DOHH2 (cell line): ENCODE data around the gene GPC1.

Experiments used
- H3F3A ChIP-seq: fragments of 200-600 bp; sonication (generic), shearing (Covaris generic); 2 replicates; pipeline ENCODE4 v1.6.0; 2016; ENCODE audit warnings: antibody characterized with exemption, mild to moderate bottlenecking; ENCODE audit not compliant: control insufficient read depth, insufficient read depth
- H3K27ac ChIP-seq: fragments of 200-600 bp; sonication (generic); 2 replicates; pipeline ENCODE4 v1.5.1; 2014; ENCODE audit warnings: low read depth, mild to moderate bottlenecking, low read length, moderate library complexity
- H3K27me3 ChIP-seq: fragments of 200-600 bp; sonication (generic); 2 replicates; pipeline ENCODE4 v1.6.1; 2014; ENCODE audit warnings: mild to moderate bottlenecking, low read length, mixed read lengths; ENCODE audit not compliant: control insufficient read depth
- H3K36me3 ChIP-seq: fragments of 200-600 bp; sonication (generic); 2 replicates; pipeline ENCODE4 v1.6.1; 2014; ENCODE audit warnings: mild to moderate bottlenecking, low read length, moderate library complexity, mixed read lengths; ENCODE audit not compliant: control insufficient read depth
- H3K4me1 ChIP-seq: fragments of 200-600 bp; sonication (generic); 2 replicates; pipeline ENCODE4 v1.6.1; 2014; ENCODE audit warnings: mild to moderate bottlenecking, low read length, mixed read lengths; ENCODE audit not compliant: control insufficient read depth
- H3K4me2 ChIP-seq: fragments of 200-600 bp; sonication (generic); 2 replicates; pipeline ENCODE4 v1.6.0; 2014; ENCODE audit warnings: mild to moderate bottlenecking, low read length, moderate library complexity
- H3K4me3 ChIP-seq: fragments of 200-600 bp; sonication (generic); 2 replicates; pipeline ENCODE4 v1.5.1; 2014; ENCODE audit warnings: mild to moderate bottlenecking, low read length, mixed read lengths
- H3K79me2 ChIP-seq: fragments of 200-600 bp; sonication (generic); 2 replicates; pipeline ENCODE4 v1.6.1; 2014; ENCODE audit warnings: mild to moderate bottlenecking, low read length, mixed read lengths; ENCODE audit not compliant: control insufficient read depth
- H3K9me2 ChIP-seq: fragments of 200-600 bp; sonication (generic); replicated peaks from 2 replicates; pipeline ENCODE4 v1.6.1; 2014; ENCODE audit warnings: mild to moderate bottlenecking, low read length, mixed read lengths; ENCODE audit not compliant: control insufficient read depth
- H3K9me3 ChIP-seq: fragments of 200-600 bp; sonication (generic); 2 replicates; pipeline ENCODE4 v1.6.1; 2014; ENCODE audit warnings: antibody characterized with exemption, low read length, mixed read lengths; ENCODE audit not compliant: control insufficient read depth, insufficient read depth
- H4K20me1 ChIP-seq: fragments of 200-600 bp; sonication (generic); 2 replicates; pipeline ENCODE4 v1.6.0; 2014; ENCODE audit warnings: low read depth, mild to moderate bottlenecking, antibody characterized with exemption, low read length, moderate library complexity; ENCODE audit not compliant: control insufficient read depth, insufficient read depth
- EZH2phosphoT487 ChIP-seq: fragments of 200-600 bp; sonication (generic); IDR thresholded peaks from 2 replicates; pipeline ENCODE4 v1.6.1; 2017; ENCODE audit warnings: borderline replicate concordance, mild to moderate bottlenecking, antibody characterized with exemption, low read length, moderate library complexity, mixed read lengths
- TF ChIP-seq, protein P1 (sequence below): fragments of 200-600 bp; sonication (generic); IDR thresholded peaks from one replicate; pipeline ENCODE4 v1.5.1; 2014; ENCODE audit warnings: antibody characterized with exemption, mild to moderate bottlenecking, low read depth, low read length; ENCODE audit not compliant: poor library complexity, severe bottlenecking

The GPC1 gene

DNA sequence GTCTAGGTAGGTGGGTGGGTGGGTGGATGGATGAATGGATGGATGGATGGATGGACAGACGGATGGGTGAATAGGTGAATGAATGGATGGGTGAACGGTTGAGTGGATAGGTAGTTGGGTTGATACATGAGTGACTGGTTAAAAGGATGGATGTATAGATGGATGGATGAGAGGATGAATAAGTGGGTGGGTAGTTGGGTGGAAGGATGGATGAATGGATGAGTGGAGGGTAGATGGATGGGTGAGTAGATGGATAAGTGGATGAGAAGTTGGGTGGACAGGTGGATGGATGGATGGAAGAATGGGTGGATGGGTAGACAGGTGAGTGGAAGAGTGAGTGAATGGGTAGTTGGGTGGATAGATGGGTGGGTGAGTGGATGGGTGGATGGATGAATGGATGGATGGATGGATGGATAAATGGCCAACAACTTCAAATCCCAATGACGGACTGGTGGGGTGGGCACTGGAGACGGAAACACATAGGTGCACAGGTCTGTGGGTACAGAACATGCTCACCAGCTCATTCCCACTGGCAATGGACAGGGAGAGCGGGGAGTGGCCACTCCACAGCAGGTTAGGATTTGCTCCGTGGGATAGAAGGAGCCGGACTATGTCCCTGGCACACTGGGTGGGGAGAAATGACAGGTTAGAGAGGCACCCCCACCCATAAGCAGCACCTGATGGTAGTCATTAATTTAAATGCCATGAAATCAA lies 73.5 kb downstream of the GPC1 start:
- no peak overlapping the region for H3K4me2 ChIP-seq
- no peaks in the 10 kb centered on the region for H3K9me2 ChIP-seq
- TF ChIP-seq EZH2phosphoT487, result no peak
- TF ChIP-seq, protein P1, sequence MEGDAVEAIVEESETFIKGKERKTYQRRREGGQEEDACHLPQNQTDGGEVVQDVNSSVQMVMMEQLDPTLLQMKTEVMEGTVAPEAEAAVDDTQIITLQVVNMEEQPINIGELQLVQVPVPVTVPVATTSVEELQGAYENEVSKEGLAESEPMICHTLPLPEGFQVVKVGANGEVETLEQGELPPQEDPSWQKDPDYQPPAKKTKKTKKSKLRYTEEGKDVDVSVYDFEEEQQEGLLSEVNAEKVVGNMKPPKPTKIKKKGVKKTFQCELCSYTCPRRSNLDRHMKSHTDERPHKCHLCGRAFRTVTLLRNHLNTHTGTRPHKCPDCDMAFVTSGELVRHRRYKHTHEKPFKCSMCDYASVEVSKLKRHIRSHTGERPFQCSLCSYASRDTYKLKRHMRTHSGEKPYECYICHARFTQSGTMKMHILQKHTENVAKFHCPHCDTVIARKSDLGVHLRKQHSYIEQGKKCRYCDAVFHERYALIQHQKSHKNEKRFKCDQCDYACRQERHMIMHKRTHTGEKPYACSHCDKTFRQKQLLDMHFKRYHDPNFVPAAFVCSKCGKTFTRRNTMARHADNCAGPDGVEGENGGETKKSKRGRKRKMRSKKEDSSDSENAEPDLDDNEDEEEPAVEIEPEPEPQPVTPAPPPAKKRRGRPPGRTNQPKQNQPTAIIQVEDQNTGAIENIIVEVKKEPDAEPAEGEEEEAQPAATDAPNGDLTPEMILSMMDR, result no peak
- H3F3A ChIP-seq, result no peaks in the 10 kb centered on the region
- peaks cover 5% of the 10 kb centered on the region for H3K4me1 ChIP-seq
- no peaks in the 10 kb centered on the region for H3K79me2 ChIP-seq
- H3K27me3 ChIP-seq, result no peaks in the 10 kb centered on the region
- H3K27ac ChIP-seq, result no peak overlapping the region
- H4K20me1 ChIP-seq, result peaks cover 5% of the 10 kb centered on the region; the same call in 1 of the 2 replicates
- H3K4me3 ChIP-seq, result no peak overlapping the region
- peaks cover 17% of the 10 kb centered on the region for H3K36me3 ChIP-seq
- H3K9me3 ChIP-seq, result no peaks in the 10 kb centered on the region

DNA sequence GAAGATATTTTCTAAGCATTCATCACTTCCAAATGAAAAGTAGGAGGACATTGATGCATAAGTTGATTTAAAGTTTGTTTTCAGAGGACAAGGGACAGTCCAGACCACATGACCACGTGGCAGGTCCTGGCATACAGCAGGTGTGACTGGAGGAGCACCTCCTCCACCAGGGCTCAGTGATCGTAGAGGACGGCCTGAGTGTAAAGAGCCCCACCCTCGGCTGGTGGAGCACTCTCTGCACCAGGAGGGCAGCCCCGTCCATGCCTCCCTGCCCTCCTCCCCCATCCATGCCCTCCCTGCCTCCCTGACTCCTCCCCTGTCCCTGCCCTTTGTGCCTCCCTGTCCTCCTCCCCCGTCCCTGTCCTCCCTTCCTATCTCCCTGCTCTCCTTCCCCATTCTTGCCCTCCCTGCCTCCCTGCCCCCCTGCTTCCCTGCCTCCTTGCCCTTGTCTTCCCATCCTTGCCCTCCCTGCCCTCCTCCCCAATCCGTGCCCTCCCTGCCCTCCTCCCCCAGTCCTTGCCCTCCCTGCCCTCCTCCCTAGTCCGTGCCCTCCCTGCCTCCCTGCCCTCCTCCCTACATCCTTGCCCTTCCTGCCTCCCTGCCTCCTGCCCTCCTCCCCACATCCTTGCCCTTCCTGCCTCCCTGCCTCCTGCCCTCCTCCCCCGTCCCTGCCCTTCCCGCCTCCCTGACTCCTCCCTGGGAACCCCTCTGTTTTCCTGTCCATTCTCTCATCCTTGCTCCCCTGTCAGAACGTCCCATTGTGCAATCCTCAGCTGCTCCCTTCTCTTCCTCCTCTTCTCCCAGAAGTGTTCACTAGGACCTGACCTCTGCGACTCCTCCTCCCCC lies 74.4 kb downstream of the GPC1 start:
- no peaks in the 10 kb centered on the region for H3K79me2 ChIP-seq
- H3K9me3 ChIP-seq, result no peaks in the 10 kb centered on the region
- H3K4me2 ChIP-seq, result no peak overlapping the region
- H3K9me2 ChIP-seq, result no peaks in the 10 kb centered on the region
- H4K20me1 ChIP-seq, result peaks cover 5% of the 10 kb centered on the region; the same call in 1 of the 2 replicates
- no peaks in the 10 kb centered on the region for H3F3A ChIP-seq
- peaks cover 17% of the 10 kb centered on the region for H3K36me3 ChIP-seq
- no peaks in the 10 kb centered on the region for H3K27me3 ChIP-seq
- TF ChIP-seq, protein P1, result no peak
- TF ChIP-seq EZH2phosphoT487, result no peak
- H3K4me3 ChIP-seq, result no peak overlapping the region
- H3K4me1 ChIP-seq, result peaks cover 12% of the 10 kb centered on the region
- H3K27ac ChIP-seq, result no peak overlapping the region

DNA sequence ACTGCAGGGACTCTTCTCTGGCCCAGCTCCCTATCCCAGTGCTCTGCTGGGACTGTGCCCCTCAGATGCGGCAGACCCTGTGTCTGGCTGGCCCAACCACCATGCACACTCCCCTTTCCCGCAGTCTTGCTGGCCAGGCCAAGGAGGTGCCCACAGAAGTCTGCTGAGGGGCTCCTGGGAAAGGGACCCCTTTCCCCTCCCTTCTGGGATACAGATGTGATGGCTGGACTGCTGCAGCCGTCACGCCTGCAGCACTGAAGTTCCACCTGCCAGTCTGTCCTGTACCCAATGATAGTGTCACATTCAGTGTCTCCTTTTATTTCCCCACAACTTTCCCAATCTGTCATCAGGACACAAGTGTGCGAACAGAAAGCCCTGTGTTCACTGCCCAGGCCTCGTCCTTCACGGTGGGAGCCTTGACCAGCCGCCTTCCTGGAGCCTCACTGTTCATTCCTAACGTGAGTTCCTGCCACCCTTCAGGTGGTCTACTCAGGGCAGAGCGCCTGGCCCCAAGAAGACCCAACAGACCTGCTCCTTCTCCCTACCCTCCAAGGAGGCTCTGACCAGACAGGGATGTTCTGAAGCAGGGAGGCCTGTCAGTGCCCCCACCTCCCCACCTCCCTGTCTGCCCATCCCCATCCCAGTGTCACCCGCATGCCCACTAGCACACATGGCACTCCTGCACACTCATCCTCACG lies 75.2 kb downstream of the GPC1 start:
- TF ChIP-seq, protein P1, result no peak
- H3K9me3 ChIP-seq, result no peaks in the 10 kb centered on the region
- H3K4me2 ChIP-seq, result no peak overlapping the region
- no peaks in the 10 kb centered on the region for H3F3A ChIP-seq
- peaks cover 12% of the 10 kb centered on the region for H3K4me1 ChIP-seq
- no peaks in the 10 kb centered on the region for H3K9me2 ChIP-seq
- H3K79me2 ChIP-seq, result no peaks in the 10 kb centered on the region
- no peak overlapping the region for H3K4me3 ChIP-seq
- H3K27ac ChIP-seq, result no peak overlapping the region
- peaks cover 5% of the 10 kb centered on the region; the same call in 1 of the 2 replicates for H4K20me1 ChIP-seq
- no peaks in the 10 kb centered on the region for H3K27me3 ChIP-seq
- H3K36me3 ChIP-seq, result peaks cover 17% of the 10 kb centered on the region
